Neural cell (in vitro differentiated cells): ENCODE results near the gene BFSP1.

Experiments used
- CTCF ChIP-seq: fragments of 450-650 bp; IDR thresholded peaks from 2 replicates; pipeline ENCODE4 v1.5.1; 2014; ENCODE audit warnings: antibody characterized with exemption, mild to moderate bottlenecking, moderate library complexity; ENCODE audit not compliant: poor library complexity, severe bottlenecking
- EZH2 ChIP-seq: fragments of 200-600, 300-800 bp; shearing (Covaris generic), sonication (generic); IDR thresholded peaks from 2 replicates; pipeline ENCODE4 v1.6.1; 2014; ENCODE audit warnings: antibody characterized with exemption, low read length, borderline replicate concordance, mild to moderate bottlenecking; ENCODE audit not compliant: insufficient read depth, poor library complexity, severe bottlenecking
- RAD21 ChIP-seq: fragments of 450-650 bp; conservative IDR thresholded peaks from 2 replicates; pipeline ENCODE4 v1.6.1; 2014; ENCODE audit warnings: antibody characterized with exemption, mild to moderate bottlenecking, moderate library complexity
- REST ChIP-seq: IDR thresholded peaks from 2 replicates; pipeline ENCODE4 v1.6.1; 2012; ENCODE audit warnings: borderline replicate concordance
- SMC3 ChIP-seq: fragments of 450-650 bp; conservative IDR thresholded peaks from 2 replicates; pipeline ENCODE4 v1.6.1; 2014; ENCODE audit warnings: antibody characterized with exemption, mild to moderate bottlenecking, moderate library complexity; ENCODE audit not compliant: poor library complexity
- TAF1 ChIP-seq: IDR thresholded peaks from 2 replicates; pipeline ENCODE4 v1.6.1; 2012; ENCODE audit warnings: low read depth

DNA sequence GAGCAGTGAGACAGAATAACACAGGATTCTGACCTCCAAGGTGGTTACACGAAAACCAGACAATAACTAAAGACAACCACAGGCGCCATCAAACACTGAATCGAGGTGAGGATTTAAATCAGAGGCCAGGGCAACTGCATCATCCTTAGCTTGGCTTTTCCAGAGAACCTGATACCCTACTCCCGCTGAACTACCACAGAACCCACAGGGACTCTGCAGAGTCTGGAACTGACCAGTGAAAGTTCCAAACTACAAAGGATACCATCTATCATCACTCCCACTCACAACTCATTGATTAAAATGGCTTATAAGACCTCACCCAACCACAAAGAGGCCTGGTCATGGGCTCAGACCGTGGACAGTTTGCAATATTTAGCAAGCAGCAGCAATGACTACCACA, 85.0 kb downstream of the BFSP1 start:
- no peak for TF ChIP-seq CTCF
- TF ChIP-seq EZH2 = no peak
- TF ChIP-seq REST = no peak
- TF ChIP-seq SMC3 = no peak
- TF ChIP-seq RAD21 = no peak
- no peak for TF ChIP-seq TAF1
